Fibroblast of the aortic adventitia (primary cell): ENCODE results near the gene P2RX2. TPM values are rescaled to one million over a fixed set of nuclear protein-coding genes. Genes with fewer than 3 reads are reported as not detected.

Source experiments
- DNase-seq: peaks from one replicate; pipeline ENCODE4 v3.0.0-alpha.2; 2010; ENCODE audit warnings: low read depth
- H3K4me3 ChIP-seq: 2 replicates; pipeline ENCODE4 v1.5.1; 2011; ENCODE audit warnings: low read depth, mild to moderate bottlenecking, control low read depth, low read length, moderate library complexity
- CTCF ChIP-seq: IDR thresholded peaks from 2 replicates; pipeline ENCODE4 v1.5.1; 2011; ENCODE audit warnings: mild to moderate bottlenecking, low read length, control low read depth, inconsistent platforms; ENCODE audit not compliant: insufficient read depth
- total RNA-seq: library from RNA; depleted of rRNA; stranded (reverse); fragments of >200 nt; gene quantifications from 2 replicates; pipeline ENCODE4 v1.2.3, GENCODE V29; 2012; ENCODE audit warnings: low replicate concordance

The P2RX2 gene
- total RNA-seq, 1 donor = not detected

GRCh38 chr12:132602572-132603239 is 15.9 kb upstream of the P2RX2 start:
- TF ChIP-seq CTCF = no peak
- H3K4me3 ChIP-seq = no peak overlapping the region
- DNase-seq = no peak

GRCh38 chr12:132603240-132604150 is 15.1 kb upstream of the P2RX2 start:
- no peak overlapping the region for H3K4me3 ChIP-seq
- TF ChIP-seq CTCF = no peak
- DNase-seq = no peak

- H3K4me3 ChIP-seq = no peak overlapping the region
- DNase-seq = no peak
- no peak for TF ChIP-seq CTCF
These were observed 14.4 kb upstream of the P2RX2 start for GRCh38 chr12:132604151-132604618.

GRCh38 chr12:132604668-132605441 is 13.7 kb upstream of the P2RX2 start:
- no peak for TF ChIP-seq CTCF
- no peak overlapping the region for H3K4me3 ChIP-seq
- no peak for DNase-seq

GRCh38 chr12:132605892-132606291 is 12.7 kb upstream of the P2RX2 start:
- H3K4me3 ChIP-seq = no peak overlapping the region
- DNase-seq = no peak
- TF ChIP-seq CTCF = no peak

- no peak overlapping the region for H3K4me3 ChIP-seq
- no peak for TF ChIP-seq CTCF
- DNase-seq = no peak
These were observed 12.1 kb upstream of the P2RX2 start for GRCh38 chr12:132606466-132606865.
